GM19468 (cell line): Measurements from ENCODE around the gene STAP2.

ENCODE experiments used
- ATAC-seq: cut with Tn5 transposase; IDR thresholded peaks from one replicate; pipeline ENCODE4 v1.9.1; 2021; ENCODE audit warnings: mild to moderate bottlenecking, moderate library complexity, moderate number of reproducible peaks; ENCODE audit not compliant: unreplicated experiment; ENCODE audit errors: extremely low read depth

STAP2 gene

DNA sequence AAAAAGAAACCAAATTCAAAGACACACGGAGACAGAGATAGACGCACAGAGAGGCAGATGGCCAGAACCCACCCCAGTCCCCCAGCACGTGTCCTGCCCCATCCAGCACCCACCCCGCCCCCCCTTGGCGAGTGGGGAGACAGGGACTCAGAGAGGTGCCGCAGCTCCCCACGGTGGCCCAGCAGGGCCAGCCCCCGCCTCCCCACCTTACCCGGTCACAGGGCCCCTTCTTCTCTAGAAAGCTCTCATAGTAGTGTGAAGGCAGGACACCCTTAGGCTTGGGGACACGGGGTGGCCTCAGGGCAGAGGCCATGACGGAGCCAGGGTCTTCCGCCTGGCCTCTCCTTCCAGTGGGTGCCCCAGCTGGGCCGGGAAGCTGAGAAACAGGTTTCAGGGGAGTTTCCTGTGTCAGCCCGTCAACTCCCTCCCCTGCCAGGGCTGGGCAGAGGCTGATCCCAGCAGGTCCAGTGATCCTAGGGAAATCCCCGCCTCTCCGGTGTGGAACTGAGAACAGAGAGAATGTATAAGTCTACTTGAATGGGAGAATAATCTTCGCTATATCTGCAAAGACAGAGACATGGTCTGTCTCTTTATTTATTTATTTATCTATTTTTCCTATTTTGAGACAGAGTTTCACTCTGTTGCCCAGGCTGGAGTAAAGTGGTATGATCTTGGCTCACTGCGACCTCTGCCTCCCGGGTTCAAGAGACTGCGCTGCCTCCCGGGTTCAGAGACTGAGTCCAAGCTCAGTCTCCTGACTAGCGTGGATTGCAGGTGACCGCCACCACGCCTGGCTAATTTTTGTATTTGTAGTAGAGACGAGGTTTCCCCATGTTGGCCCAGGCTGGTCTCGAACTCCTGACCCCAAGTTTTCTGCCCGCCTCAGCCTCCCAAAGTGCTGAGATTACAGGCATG, at the start of gene STAP2:
Gene STAP2 (minus strand): TSS at position 387 of the 915 bp plus-strand sequence. CDS start 74 bp downstream, at position 313.
- ATAC-seq: no peak

DNA sequence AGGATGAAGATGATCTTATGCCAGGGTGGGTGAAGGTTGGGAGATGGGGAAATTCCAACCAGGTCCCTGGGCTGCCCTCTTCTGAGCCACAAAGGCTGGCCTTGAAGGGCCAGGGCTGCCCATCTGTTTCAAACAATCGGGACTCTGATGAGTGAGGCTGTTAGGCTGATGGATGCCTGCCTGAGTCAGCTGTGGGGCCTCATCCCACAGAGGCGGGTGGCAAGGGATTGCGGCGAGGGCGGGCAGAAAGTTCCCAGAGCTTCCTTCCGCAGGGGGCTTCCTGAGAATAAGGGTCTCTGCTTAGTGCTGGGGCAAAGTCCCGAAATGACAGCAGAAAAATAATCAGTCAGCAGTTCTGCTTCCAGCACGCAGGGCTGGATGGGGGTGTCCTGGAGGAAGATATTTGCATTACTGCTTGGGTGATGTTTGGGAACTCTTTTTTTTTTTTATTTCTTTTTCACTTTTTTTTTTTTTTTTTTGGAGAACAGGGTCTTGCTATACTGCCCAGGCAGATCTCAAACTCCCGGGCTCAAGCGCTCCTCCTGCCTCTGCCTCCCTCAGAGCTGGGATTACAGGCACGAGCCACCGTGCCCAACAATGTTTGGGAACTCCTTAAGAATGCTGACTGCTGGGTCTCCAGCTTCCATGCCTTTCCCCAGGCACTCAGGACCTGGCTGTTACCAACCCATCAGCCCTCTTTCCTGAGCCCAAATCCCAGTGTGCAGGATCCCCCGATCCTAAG, 47.6 kb upstream of the STAP2 start:
- no peak for ATAC-seq

DNA sequence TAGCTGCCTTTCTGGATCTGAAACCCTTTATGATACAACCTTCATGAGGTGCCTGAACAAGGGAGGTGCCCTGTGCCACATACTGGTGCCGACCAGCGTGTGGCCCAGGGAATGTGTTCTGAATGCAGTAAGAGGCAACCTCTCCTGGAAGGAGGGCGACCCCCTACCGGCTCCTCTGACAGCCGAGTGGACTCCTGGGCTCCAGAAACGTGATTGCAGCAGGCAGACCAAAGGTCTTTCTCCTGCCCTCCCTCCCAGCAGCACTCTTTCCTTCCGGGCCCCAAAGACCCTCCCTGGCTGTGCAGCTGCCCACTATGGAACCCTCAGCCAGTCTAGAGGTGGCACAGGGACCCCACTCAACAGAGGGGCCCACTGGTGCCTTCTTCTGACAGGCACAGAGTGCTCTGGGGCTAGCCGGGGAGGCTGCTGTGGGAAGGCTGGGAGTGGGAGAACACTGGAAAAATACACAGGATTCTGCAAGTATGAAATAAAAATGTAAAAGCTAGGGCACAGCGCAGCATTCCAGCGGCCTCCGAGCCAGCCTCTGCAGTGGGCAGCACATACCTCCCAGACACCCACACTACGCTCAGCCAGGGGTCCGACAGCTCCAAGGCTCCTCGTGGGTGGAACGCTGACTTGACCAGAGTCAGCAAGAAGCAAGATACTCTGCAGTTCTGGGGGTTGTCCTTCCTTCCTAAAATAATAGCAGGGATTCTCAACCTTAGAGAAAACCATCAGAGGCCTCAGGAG, 46.8 kb upstream of the STAP2 start:
- ATAC-seq: no peak

DNA sequence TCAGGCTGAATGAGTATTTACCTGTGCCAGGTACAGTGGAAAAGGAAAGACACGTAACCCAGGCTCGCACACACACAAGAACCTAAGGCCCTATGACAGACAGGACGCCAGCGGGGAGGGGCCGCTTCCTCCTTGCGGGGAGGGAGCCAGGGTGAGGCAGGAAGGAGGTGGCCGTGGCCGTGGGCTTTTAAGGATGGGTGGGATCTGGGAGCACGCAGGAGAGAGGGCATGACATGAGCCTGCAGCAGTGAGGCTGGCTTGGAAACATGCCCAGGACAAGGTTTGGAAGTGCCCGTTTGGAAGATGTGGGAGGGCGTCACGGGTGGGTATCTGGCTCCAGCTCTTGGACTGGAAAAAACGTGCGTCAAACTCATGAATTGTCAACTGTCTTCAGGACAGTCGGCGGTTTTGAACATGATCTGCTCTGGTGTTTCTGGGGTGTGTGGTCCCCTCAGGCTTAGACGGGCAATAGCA, 41.7 kb upstream of the STAP2 start:
- no peak for ATAC-seq

GRCh38 chr19:4379383-4380253, 41.0 kb upstream of the STAP2 start:
- ATAC-seq: no peak

- ATAC-seq: no peak
Observed at GRCh38 chr19:4378886-4379285, 40.3 kb upstream of the STAP2 start.

DNA sequence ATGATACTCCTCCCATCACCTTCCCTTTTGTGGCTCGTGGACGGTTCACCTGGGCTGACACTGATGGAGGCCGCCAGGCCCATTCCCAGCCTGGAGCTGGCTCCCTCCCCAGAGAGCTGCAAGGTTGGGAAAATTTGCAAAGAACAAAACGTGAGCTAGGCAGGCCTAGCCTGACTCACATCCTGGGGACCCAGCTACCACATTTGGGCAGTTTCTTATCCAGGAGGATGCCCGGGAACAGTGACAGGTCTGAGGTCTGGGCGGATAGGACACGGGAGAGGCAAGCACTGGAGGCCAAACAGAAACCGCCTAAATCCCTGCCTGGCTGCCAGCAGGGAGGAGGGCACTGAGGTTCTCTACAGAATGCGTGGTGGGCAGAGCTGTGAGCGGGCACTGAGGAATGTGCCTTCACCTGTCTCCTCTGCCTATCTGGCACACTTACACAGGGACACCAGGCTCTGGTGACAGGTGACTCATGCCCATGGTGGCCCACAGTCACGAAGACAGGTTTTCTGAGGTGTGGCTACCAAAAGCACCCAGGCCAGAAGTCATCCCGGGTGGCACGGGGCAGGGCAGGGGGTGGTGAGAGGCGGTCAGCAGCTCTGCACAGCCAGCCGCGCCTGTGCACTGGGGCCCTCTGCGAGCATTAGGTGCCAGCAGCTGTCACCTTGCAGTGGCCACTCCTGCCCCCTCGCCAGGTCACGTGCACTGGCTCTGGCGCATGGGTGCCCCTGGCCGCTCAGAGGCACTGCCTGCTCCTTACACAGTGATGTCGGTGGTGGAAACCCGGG, 38.6 kb upstream of the STAP2 start:
- no peak for ATAC-seq

- no peak for ATAC-seq
Observed at GRCh38 chr19:4376671-4376990, 38.0 kb upstream of the STAP2 start.

- no peak for ATAC-seq
Observed at GRCh38 chr19:4376028-4376670, 37.5 kb upstream of the STAP2 start.

- no peak for ATAC-seq
Observed at GRCh38 chr19:4375164-4376027, 36.8 kb upstream of the STAP2 start.

DNA sequence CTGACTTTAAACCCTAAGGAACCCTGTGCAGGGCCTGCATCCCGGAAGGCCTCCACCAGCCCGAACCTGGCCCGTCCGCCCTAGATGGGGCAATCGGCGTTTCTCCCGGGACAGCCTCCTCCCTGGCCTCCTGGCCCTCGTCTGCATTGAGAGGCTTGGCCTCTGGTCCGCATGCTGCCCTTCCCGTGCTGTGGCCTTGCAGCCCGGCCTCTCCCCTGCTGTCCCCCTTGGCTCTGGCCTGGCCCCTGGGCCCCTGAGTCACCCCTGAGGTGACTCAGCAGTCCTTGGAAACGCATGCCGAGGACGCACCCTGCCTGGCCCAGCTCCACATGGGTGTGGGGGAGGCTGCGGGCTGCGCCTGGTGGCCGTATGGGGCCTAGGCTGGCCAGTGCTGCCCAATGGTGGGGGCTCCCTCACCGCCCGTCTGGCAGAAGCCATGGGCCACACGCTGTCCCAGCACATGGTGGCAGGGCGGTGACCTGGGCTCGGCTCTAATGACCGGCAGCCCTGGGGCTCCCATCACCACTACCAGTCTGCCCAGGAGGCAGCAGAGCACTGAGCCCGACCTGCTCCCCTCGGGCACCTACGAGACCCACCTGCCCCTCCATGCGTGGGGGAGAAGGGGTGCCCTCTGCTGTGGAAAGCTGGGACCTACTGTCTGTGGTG, 36.0 kb upstream of the STAP2 start:
- no peak for ATAC-seq

- ATAC-seq: no peak
Observed at GRCh38 chr19:4373601-4374497, 35.2 kb upstream of the STAP2 start.

DNA sequence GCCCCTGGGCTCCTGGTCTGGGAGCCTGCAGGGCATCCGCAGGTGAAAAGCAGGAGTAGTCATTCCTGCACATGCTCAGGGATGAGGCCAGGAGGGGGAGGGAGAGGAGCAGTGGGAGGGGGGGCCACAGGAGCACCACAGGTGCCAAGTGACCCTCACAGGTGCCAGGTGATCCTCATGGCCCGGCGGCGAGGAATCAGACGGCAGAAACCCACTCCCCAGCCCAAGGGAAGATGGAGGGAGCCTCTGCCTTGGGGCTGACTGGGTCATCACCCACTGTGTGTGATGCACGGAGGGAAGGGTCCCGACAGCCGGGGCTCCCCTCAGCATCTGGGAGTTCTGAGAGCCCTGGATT, 34.4 kb upstream of the STAP2 start:
- no peak for ATAC-seq

DNA sequence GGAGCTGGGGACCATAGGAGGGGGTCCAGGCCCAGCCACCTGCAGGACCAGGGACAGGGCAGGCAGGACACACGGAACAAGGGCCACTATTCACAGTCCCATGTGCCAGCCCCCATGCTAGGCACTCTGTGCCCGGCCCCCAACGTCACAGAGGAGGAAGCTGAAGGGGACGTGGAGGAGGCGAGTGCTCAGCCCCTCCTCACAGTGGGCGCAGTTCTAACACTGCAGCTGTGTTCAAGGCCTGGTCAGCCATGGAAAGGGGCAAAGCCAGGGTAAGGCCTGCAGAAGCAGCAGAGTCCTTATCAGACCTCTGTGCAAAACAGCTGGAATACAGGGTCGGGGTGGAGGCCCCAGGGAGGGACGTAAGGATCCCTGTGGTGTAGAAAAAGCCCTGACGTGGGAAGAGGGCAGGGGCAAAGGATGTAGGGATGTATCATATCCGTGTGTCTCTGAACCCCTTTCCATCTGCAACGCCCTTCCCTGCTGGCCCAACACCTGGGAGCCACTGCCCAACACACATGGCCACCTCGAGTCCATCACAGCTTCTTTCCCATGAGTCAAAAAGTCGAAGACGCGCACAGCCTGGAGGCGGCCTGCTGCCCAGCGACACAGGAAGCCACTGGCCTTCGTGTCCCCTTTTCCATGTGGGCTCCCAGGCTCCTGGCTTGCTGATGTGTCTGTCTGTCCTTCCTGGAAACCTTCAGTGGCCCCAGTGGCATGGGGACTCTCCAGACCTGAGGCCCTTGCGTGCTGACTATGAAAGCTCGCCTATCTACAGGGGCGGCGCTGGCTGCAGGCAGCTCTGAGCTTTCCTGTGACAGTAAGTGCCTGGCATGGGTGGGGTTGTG, 33.8 kb upstream of the STAP2 start:
- no peak for ATAC-seq
